CD4-positive, alpha-beta T cell treated with Interleukin-21 for 1 hour (primary cell): ENCODE data around the gene EEPD1.
A peak's percentile ranks its signal among the peaks of the same experiment; 100 is the strongest.
"Not testable (repeated sequence)": the region's sequence is repeated elsewhere in the genome, so short reads cannot be mapped to it uniquely, and the experiment has no call there.

Source experiments
- DNase-seq: peaks from one replicate; pipeline ENCODE4 v3.0.0-alpha.2; 2020

The EEPD1 gene

GRCh38 chr7:36304099-36304425, 151.0 kb downstream of the EEPD1 start:
- DNase-seq: no peak

GRCh38 chr7:36305226-36305625, 152.2 kb downstream of the EEPD1 start:
- DNase-seq: no peak

GRCh38 chr7:36305648-36306047, 152.6 kb downstream of the EEPD1 start:
- DNase-seq: no peak

- DNase-seq: no peak
These were observed 153.2 kb downstream of the EEPD1 start for GRCh38 chr7:36306222-36306621.

- DNase-seq: no peak
These were observed 153.7 kb downstream of the EEPD1 start for GRCh38 chr7:36306722-36307121.

GRCh38 chr7:36308031-36308430, 155.0 kb downstream of the EEPD1 start:
- no peak for DNase-seq

GRCh38 chr7:36309301-36309700, 156.2 kb downstream of the EEPD1 start:
- DNase-seq: no peak

- DNase-seq: no peak
These were observed 156.7 kb downstream of the EEPD1 start for GRCh38 chr7:36309716-36310115.

GRCh38 chr7:36310897-36311296, 157.8 kb downstream of the EEPD1 start:
- DNase-seq: no peak

- no peak for DNase-seq
These were observed 158.5 kb downstream of the EEPD1 start for GRCh38 chr7:36311539-36311938.

- peak; percentile 51 for DNase-seq
These were observed 159.2 kb downstream of the EEPD1 start for GRCh38 chr7:36312064-36312914.

- DNase-seq: no peak
These were observed 159.9 kb downstream of the EEPD1 start for GRCh38 chr7:36312915-36313334.

- DNase-seq: no peak
These were observed 160.6 kb downstream of the EEPD1 start for GRCh38 chr7:36313607-36314006.

- no peak for DNase-seq
These were observed 161.4 kb downstream of the EEPD1 start for GRCh38 chr7:36314491-36314890.

- no peak for DNase-seq
These were observed 162.4 kb downstream of the EEPD1 start for GRCh38 chr7:36315309-36315944.

GRCh38 chr7:36316319-36316718, 163.3 kb downstream of the EEPD1 start:
- no peak for DNase-seq

- no peak for DNase-seq
These were observed 164.2 kb downstream of the EEPD1 start for GRCh38 chr7:36317276-36317675.

GRCh38 chr7:36318116-36318515, 165.1 kb downstream of the EEPD1 start:
- DNase-seq: no peak

GRCh38 chr7:36321284-36321683, 168.2 kb downstream of the EEPD1 start:
- not testable (repeated sequence) for DNase-seq

- no peak for DNase-seq
These were observed 183.3 kb downstream of the EEPD1 start for GRCh38 chr7:36336390-36336789.

- DNase-seq: no peak
These were observed 185.2 kb downstream of the EEPD1 start for GRCh38 chr7:36338256-36338655.

- DNase-seq: no peak
These were observed 190.5 kb downstream of the EEPD1 start for GRCh38 chr7:36343548-36343947.

GRCh38 chr7:36344622-36345021, 191.6 kb downstream of the EEPD1 start:
- DNase-seq: no peak

GRCh38 chr7:36346260-36346831, 193.3 kb downstream of the EEPD1 start:
- no peak for DNase-seq
